Jurkat, Clone E6-1 (cell line): ENCODE data around the gene DIAPH2.

Source experiments
- DNase-seq: peaks from one replicate; pipeline ENCODE4 v3.0.0-alpha.2; 2011; ENCODE audit warnings: low read depth, low spot score
- H3K4me3 ChIP-seq: 2 replicates; pipeline ENCODE4 v1.5.1; 2011; ENCODE audit warnings: mild to moderate bottlenecking, low read length, control low read depth, moderate library complexity

The DIAPH2 gene

GRCh38 chrX:97229318-97229717 is 544.7 kb downstream of the DIAPH2 start:
- no peak overlapping the region for H3K4me3 ChIP-seq
- no peak for DNase-seq

GRCh38 chrX:97230948-97231347 is 546.3 kb downstream of the DIAPH2 start:
- no peak for DNase-seq
- no peak overlapping the region for H3K4me3 ChIP-seq

DNA sequence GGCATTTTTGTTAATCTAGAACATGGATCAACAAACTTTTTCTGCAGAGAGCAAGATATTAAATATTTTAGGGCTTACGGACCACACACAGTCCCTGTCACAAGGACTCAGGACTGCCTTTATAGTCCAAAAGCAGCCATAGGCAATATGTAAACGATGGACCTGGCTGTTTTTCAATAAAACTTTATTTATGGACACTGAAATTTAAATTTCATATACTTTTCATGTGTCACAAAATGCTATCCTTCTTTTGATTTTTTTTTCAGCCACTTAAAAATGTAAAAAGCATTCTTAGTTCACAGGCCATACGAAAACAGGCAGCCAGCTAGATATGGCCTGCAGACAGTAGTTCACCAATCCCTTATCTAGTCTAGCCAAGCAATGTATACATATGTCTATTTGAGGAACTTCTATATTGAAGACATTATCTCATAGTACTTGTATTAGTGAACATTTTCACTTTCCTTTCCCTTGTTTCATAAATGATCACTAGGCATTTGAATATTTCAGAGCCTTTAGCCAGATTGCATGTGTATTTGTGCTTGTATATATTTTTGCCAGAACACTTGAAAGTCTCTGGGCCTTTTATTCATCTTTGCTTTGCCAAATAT is 549.9 kb downstream of the DIAPH2 start:
- no peak for DNase-seq
- H3K4me3 ChIP-seq: no peak overlapping the region

DNA sequence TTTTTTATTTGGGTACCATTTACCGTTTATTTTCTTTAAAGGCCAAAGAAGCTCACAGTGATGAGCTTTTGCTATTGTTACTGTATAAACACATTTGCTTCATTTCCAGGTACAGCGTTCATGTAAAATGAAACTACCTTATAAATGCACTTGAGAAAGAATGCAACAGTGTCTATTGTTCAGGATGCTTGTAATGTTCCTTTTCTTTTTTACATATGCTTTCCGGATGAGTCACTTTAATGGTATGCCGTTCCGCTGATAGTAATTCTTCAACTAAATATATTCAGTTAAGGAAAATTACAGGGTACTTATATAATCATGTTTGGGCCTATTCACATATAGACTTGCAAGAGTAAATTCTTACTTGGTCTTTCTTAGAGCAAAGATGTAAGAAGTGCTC is 554.0 kb downstream of the DIAPH2 start:
- no peak overlapping the region for H3K4me3 ChIP-seq
- DNase-seq: no peak

DNA sequence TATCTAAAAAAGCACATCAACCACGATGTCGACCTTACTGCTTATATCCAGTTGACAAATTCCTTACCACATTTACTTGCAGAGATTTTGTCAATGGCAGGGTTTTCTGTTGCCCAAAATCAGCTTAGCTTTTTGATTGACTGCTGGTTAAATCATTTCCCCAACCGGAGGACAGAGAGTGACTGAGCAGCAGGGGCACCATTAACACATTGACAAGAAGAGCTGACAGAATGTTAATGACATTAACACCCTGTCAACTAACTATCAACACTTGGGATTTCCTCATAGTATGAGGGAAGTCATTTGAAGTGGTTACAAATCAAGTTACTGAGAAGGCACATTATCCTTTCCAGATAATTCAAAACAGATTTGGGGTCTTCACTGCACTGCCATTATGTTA is 567.5 kb downstream of the DIAPH2 start:
- H3K4me3 ChIP-seq: no peak overlapping the region
- DNase-seq: no peak

DNA sequence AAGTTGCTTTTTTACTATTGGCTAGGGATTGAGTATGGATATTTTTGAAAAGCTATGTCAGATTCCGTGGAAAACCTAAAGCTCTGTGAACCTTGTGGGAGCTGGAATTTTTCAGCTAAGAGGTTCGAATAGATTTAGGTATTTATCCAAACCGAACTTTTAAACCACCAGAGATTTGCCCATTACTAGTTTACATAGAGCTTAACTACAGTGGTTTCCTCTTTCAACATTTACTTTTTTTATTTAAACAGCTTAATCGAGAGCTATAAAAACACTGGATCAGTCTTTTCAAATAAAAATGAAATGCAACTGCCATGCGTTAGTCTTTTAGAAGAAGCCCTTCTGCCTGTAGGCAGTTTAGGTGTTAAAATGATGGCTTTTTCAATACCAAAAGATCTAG is 576.0 kb downstream of the DIAPH2 start:
- DNase-seq: no peak
- no peak overlapping the region for H3K4me3 ChIP-seq

DNA sequence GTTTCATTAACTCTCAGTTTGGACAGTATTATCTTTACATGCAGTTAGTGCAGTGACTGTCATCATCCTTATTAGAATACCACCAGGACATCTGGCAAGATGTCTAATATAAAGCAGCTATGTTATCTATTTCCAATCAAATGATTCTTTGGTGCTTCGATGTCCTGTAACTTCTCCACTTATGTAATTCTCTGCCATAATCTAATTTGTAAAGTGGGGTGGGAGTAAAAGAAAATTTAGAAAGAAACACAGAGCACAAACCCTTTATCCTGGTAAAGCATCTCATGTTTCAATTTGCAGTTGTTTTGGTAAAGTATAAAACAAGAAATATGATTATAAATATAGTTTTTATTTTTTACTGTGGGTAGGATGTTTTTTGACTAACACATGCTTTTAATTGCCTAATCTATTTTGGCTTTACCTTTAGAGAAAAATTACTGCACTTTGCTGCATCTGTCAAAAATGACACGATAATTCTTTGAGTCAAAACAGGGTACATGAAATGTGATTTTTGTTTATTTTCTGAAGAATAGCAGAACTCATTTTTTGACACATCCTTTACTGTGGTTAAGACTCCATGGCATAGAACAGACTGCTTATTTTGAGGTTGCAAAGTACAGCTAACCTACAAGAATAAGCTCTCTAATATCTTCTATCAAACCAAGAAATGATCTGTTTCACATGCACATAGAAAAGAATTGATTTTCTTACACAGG is 581.9 kb downstream of the DIAPH2 start:
- DNase-seq: no peak
- H3K4me3 ChIP-seq: no peak overlapping the region

DNA sequence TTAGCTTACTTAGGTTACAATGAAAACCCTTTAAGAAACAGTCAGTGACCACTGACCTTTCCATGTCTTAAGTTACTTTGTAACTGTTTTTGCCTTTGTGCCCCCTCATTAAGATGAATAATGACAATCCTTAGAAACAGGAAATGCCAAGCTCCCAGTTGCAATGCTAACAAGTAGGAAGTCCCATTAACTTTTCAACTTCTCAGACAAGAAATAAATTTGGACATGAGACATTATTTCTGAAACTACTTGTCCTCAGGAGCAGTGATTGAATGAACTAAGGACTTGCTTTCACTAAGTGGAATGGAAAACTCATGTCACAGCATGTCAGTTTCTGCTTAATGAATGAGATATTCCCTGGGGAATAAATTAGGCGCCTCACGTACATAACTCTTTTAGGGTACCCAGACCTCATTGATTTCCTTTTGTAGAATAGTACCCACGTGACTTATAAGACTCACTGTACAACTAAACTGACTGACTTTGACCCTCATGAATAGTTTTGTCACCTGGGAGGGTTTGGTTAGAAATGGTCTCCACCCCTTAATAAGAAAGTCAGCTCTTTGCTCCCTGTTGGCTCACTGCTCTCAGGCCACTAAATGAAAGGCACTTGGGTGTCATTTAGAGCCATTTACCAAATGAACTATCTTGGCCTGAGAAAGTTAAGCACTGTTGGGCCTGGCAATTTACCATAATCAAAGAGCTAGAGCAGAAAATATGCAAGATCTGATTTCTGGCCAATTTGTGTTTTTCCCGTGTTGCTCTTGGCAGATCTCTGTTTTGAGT is 582.9 kb downstream of the DIAPH2 start:
- no peak for DNase-seq
- no peak overlapping the region for H3K4me3 ChIP-seq

DNA sequence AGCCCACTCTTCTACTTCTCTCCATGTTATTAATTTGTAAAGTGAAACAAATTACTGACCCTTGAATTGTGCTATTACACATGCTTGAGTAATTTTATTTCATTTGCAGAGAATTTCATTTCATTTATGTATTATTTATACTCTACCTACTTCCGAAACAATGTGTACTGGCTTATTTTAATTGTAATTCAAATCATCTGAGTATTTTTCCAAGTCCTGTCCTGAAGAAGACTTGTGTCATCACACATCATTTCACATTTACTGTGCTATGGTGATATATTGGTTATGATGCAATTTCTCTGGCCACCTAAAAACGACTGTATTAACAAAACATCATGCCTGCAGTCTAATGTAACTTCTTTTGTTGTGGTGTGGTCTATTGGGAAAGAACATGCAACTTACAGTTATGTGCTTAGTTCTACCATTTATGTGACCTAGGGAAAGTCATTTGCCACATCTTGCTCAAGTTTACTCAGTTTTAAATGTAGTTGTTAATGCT is 583.6 kb downstream of the DIAPH2 start:
- DNase-seq: no peak

GRCh38 chrX:97284531-97284930 is 599.9 kb downstream of the DIAPH2 start:
- no peak overlapping the region for H3K4me3 ChIP-seq
- no peak for DNase-seq

More for the DNA sequence above, 583.6 kb downstream of the DIAPH2 start:
- no peak overlapping the region for H3K4me3 ChIP-seq

DNA sequence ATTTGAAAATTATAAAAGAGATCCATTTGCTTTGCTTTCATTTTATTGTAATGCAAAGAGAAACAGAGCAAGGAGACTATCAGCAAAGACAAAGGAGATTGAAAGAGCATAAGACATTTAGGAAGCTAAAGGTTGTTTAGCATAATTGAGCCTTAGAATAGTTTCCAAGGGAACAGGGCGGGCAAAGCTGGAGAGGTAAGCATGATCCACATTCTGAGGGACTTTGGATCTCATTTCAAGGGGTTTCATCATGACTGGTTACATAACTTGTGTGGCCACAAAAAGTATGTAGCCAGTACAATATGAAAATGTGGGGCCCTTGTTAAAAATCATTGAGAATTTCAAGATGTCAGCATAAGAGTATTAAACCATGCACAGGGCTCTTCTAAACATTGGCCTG is 605.6 kb downstream of the DIAPH2 start:
- no peak for DNase-seq
- H3K4me3 ChIP-seq: no peak overlapping the region

GRCh38 chrX:97294041-97294440 is 609.4 kb downstream of the DIAPH2 start:
- DNase-seq: no peak

DNA sequence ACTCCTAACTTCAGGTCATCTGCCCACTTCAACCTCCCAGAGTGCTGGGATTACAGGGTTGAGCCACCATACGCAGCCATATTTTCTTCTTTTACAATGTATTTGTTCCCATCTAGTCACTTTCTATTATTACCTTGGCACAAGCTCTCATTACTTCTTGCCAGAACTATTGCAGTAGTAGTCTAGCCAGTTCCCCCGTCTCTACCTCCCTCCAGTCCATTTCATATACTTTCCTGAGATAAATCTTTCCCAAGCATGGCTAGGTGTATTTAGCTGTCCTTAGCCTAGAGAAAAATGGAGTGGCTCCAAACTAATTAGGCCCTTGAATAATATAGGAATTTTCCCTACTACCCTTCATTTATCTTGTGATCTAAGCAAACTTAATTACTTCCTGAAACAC is 611.3 kb downstream of the DIAPH2 start:
- H3K4me3 ChIP-seq: no peak overlapping the region
- no peak for DNase-seq

More at GRCh38 chrX:97294041-97294440, 609.4 kb downstream of the DIAPH2 start:
- no peak overlapping the region for H3K4me3 ChIP-seq

- no peak overlapping the region for H3K4me3 ChIP-seq
- no peak for DNase-seq
Observed at GRCh38 chrX:97306771-97307470, 622.3 kb downstream of the DIAPH2 start.

- no peak for DNase-seq
- no peak overlapping the region for H3K4me3 ChIP-seq
Observed at GRCh38 chrX:97308171-97308570, 623.5 kb downstream of the DIAPH2 start.

- DNase-seq: no peak
- H3K4me3 ChIP-seq: no peak overlapping the region
Observed at GRCh38 chrX:97309487-97310116, 625.0 kb downstream of the DIAPH2 start.

GRCh38 chrX:97310373-97310772 is 625.7 kb downstream of the DIAPH2 start:
- no peak overlapping the region for H3K4me3 ChIP-seq

GRCh38 chrX:97311066-97311778 is 626.6 kb downstream of the DIAPH2 start:
- DNase-seq: no peak
- no peak overlapping the region for H3K4me3 ChIP-seq

More at GRCh38 chrX:97310373-97310772, 625.7 kb downstream of the DIAPH2 start:
- DNase-seq: no peak
